GM19372 (cell line): Measurements from ENCODE around the gene C11orf98.
A peak's percentile ranks its signal among the peaks of the same experiment; 100 is the strongest.
"Not testable (repeated sequence)": the region's sequence is repeated elsewhere in the genome, so short reads cannot be mapped to it uniquely, and the experiment has no call there.

Experiments
- ATAC-seq: cut with Tn5 transposase; IDR thresholded peaks from one replicate; pipeline ENCODE4 v1.9.1; 2021; ENCODE audit warnings: mild to moderate bottlenecking, low read depth, moderate library complexity; ENCODE audit not compliant: unreplicated experiment

Gene C11orf98

GRCh38 chr11:62654297-62654696, 10.7 kb downstream of the C11orf98 start:
- no peak for ATAC-seq

- ATAC-seq = no peak
These were observed 12.6 kb downstream of the C11orf98 start for GRCh38 chr11:62652161-62653006.

GRCh38 chr11:62650283-62650682, 14.7 kb downstream of the C11orf98 start:
- ATAC-seq = not testable (repeated sequence)

- ATAC-seq = no peak
These were observed 15.5 kb downstream of the C11orf98 start for GRCh38 chr11:62649486-62649885.

- ATAC-seq = no peak
These were observed 16.0 kb downstream of the C11orf98 start for GRCh38 chr11:62648967-62649364.

DNA sequence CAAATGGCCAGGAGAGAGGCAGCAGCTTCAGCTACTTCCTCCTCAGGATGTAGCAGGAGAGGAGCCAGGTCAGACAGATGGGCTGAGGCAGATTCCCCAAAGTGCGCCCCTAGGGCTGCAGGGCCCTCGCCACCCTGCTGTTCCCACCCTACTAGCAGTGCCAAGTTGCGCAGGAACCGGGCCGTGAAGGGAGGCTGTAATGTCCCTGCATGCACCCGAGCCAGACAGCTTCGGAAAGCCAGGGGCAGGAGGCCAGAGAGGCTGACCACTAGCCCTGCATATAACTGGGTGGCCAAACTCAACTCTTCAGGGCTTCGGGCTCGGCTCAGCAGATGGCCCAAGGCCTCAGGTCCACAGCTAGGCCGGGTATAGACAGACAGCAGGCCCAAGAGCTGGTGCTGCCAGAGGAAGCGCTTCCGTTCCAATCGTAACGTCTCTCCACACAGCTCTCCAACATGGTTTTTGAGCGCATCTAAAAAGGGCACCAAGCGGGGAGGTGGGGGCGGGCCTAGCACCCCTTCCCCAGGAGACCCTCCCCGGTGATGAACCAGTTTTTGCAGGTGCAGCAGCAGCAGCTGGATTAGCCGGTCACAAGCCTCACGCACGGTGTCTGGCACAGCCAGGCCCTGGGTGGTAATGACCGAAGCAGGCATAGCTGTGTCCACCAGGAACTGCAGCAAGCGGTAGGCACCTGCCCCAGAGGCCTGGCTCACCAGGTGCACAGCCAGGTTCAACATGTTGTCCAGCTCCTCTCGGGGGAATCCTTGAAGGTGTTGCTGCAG, 16.6 kb downstream of the C11orf98 start:
- no peak for ATAC-seq

GRCh38 chr11:62647609-62648005, 17.4 kb downstream of the C11orf98 start:
- ATAC-seq = no peak

DNA sequence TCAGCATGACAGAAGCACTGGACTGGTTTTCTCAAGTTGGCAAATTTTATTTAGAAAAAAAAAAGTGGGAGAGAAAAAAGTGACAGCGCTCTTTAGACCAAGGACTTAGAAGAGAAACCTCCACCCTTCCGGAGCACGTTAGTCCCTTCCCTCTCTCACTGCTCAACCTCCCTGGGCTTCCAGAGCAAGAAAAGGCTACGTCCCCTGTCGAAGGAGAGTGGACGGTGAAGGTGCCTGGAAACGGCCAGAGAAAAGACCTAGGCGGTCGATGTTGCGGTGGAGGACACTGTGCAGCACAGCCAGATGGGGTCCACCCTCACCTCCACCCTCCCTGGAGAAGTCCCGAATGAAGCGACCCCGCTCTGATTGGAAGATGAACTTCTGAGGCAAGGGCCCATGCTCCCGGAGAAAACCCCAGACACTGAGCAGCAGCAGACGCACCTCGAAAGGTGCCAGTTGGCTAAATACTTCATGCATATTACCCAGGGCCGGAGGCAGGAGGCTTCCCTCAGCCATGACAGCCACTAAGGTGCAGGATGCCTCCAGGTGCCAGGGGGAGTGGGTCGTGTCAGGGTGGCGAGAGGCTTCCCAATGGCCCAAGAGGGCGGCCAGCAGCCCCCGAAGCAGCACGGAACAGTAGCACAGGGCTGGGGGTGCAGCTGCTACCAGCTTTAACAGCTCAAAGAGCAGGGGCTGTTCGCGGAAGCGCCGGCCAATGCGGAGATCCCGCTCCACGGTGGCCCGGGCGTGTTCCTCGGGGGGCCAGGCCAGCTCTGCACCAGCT, 18.0 kb downstream of the C11orf98 start:
- no peak for ATAC-seq

DNA sequence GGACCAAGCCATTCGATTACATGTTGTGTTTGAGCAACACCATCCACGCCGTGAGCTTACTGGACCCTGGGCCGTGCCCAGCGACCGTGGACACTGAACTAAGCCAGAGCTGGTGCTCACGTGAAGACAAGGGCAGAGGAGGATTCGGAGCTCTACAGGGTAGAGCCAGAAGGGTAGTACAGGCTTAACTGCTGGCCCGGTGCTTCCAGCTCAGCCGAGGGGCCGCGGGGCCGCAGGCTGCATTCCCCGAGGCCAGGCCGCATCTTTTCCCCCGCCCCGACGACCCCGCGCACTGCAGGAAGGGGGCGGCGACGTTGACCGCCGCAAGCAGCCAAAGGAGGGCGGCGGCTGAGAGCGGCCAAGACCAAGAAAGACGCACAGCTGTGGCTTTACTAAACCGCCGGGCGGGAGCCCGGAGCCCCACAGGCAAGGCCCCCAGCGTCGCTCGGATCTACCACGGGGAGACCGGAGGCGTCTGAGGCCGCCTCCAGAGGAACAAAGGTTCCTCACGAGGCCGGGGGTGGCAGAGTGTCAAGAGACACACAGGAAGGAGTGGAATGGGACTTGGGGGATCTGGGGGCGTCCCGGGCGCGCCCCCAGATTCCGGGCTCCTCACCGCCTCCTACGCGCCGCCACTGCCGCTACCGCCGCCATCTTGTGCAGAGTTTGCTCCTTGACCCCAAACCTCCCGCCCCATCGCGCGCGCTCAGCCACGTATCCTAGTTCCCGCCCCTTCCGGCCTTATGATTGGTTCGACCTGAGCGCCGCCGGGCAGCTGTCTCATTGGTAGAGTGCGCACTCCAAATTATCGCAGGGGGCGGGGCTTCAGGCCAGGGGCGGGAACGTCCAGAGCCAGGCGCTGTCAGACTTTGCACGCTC, 18.8 kb downstream of the C11orf98 start, which contains the start of gene GANAB:
GANAB (minus strand) TSS at position 668 of the 879 bp plus-strand sequence; CDS start at position 654, 14 bp downstream.
- ATAC-seq = peak; percentile 98

- ATAC-seq = no peak
These were observed 19.4 kb downstream of the C11orf98 start for GRCh38 chr11:62645671-62645945.

- ATAC-seq = no peak
These were observed 20.8 kb downstream of the C11orf98 start for GRCh38 chr11:62644220-62644619.

DNA sequence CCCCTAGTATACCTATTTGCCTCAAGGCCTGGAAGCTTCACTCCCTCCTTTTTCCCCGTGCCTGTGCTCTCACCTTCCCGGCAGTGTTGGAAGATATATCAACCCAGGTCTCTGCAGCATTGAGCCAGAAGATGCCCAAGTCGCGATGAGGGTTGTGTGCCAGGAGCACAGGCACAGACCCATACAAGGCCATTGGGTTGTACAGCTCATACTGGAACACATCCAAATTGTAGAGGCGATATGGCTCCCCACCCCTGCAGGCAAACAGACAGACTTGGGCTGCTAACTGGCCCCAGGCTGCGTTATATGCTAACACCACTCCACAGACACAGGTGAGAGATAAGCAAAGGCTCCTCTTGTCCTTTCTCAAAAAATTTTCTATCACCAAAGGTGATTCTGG, 32.5 kb downstream of the C11orf98 start:
- ATAC-seq = no peak

GRCh38 chr11:62627713-62628112, 37.3 kb downstream of the C11orf98 start:
- ATAC-seq = no peak

DNA sequence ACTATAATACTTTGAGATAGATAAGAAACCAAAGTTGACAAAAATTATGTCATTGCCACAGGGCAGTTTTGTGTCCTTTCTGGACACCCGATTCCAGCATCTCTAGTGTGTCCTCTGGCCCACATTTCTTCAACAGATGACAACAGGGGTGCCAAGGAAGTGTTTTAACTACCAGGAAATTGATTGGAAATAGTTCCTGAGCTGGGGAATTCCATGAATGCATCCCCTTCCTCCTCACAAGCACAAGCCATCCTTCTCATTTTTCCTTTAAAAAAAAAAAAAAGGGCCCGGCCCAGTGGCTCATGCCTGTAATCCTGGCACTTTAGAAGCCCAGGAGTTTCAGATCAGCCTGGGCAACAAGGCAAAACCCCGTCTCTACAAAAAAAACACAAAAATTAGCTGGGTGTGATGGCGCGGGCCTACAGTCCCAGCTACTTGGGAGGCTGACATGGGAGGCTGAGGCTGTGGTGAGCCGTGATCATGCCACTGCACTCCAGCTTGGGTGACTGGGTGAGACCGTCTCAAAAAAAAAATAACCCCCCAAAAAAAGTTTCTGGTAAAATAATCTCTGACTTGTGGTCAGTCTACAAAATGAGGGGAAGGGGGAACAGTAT, 42.4 kb downstream of the C11orf98 start:
- no peak for ATAC-seq

DNA sequence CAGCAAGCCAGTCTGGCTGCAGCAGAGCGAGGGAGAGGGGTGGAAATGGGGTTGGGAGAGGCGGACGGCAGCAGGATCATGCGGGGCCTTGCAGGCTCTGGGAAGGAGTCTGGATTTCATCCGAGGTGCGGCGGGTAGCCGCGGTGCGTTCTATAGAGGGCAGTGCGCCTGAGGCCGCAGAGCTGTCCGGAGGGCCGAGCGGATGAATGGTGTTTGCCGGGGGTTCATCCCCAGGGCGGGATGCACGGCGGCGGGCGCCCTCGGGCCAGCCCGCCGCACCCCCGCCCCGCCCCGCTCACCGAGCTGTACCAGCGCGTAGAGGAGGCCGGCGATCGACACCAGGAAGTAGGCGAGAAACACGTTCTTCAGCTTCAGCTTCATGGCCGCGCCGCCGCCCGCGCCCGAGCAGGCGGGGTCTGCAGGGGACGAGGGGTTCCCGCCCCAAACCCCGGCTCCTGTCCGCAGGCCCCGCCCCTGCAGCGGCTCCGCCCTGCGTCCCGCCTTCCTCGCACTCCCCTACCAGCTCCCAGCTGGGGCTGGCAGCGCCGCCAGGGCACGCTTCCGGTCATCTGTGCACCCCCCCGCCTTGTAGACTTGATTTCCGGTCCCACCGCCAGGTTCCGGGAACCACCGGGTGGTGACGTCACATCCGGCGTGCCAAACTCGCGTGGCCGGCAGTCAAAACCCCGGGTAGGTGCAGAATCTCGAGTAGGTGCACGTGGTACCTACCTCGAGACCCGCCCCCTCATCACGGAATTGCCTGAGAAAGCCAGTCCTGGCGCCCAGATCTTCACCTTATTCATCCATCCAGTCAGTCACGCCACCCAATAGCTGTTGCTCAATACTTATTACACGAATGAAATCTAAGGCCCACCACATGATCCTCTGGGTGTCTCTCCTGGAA, 43.2 kb downstream of the C11orf98 start, which contains the start of gene B3GAT3:
B3GAT3 (minus strand) TSS at position 420 of the 904 bp plus-strand sequence; CDS start at position 381, 39 bp downstream.
- peak; percentile 96 for ATAC-seq

DNA sequence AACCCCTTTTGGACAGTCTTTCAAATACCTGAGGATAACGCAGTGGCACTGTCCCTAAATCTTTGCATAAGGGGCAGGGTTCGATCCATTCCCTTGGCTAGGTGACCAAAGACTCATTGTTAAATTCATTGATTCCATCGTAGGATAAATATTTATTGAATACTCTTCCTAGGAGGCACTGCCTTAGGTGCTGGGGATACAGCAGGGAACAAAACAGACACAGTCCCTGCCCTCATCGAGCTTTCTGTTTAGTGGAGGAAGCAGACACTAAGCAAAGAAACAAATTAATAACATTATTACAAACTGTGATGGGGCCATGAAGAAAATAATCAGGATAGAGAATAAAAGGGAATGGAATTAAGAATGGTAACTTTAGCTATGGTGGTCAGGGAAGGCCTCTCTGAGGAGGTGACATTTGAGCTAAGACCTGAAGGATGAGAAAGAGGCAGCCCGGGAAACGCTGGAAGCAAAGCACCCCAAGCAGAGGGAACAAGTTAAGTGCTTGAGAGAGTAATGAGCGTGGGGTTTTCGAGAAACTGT, 43.9 kb downstream of the C11orf98 start:
- no peak for ATAC-seq

- ATAC-seq = not testable (repeated sequence)
These were observed 48.1 kb downstream of the C11orf98 start for GRCh38 chr11:62616957-62617356.

- no peak for ATAC-seq
These were observed 49.5 kb downstream of the C11orf98 start for GRCh38 chr11:62615521-62615920.
